DOHH2 (cell line): ENCODE results near the gene TOMM40L.

Experiments
- H3F3A ChIP-seq: fragments of 200-600 bp; sonication (generic), shearing (Covaris generic); 2 replicates; pipeline ENCODE4 v1.6.0; 2016; ENCODE audit warnings: antibody characterized with exemption, mild to moderate bottlenecking; ENCODE audit not compliant: control insufficient read depth, insufficient read depth
- H3K27ac ChIP-seq: fragments of 200-600 bp; sonication (generic); 2 replicates; pipeline ENCODE4 v1.5.1; 2014; ENCODE audit warnings: low read depth, mild to moderate bottlenecking, low read length, moderate library complexity
- H3K27me3 ChIP-seq: fragments of 200-600 bp; sonication (generic); 2 replicates; pipeline ENCODE4 v1.6.1; 2014; ENCODE audit warnings: mild to moderate bottlenecking, low read length, mixed read lengths; ENCODE audit not compliant: control insufficient read depth
- H3K36me3 ChIP-seq: fragments of 200-600 bp; sonication (generic); 2 replicates; pipeline ENCODE4 v1.6.1; 2014; ENCODE audit warnings: mild to moderate bottlenecking, low read length, moderate library complexity, mixed read lengths; ENCODE audit not compliant: control insufficient read depth
- H3K4me1 ChIP-seq: fragments of 200-600 bp; sonication (generic); 2 replicates; pipeline ENCODE4 v1.6.1; 2014; ENCODE audit warnings: mild to moderate bottlenecking, low read length, mixed read lengths; ENCODE audit not compliant: control insufficient read depth
- H3K4me2 ChIP-seq: fragments of 200-600 bp; sonication (generic); 2 replicates; pipeline ENCODE4 v1.6.0; 2014; ENCODE audit warnings: mild to moderate bottlenecking, low read length, moderate library complexity
- H3K4me3 ChIP-seq: fragments of 200-600 bp; sonication (generic); 2 replicates; pipeline ENCODE4 v1.5.1; 2014; ENCODE audit warnings: mild to moderate bottlenecking, low read length, mixed read lengths
- H3K79me2 ChIP-seq: fragments of 200-600 bp; sonication (generic); 2 replicates; pipeline ENCODE4 v1.6.1; 2014; ENCODE audit warnings: mild to moderate bottlenecking, low read length, mixed read lengths; ENCODE audit not compliant: control insufficient read depth
- H3K9me2 ChIP-seq: fragments of 200-600 bp; sonication (generic); replicated peaks from 2 replicates; pipeline ENCODE4 v1.6.1; 2014; ENCODE audit warnings: mild to moderate bottlenecking, low read length, mixed read lengths; ENCODE audit not compliant: control insufficient read depth
- H3K9me3 ChIP-seq: fragments of 200-600 bp; sonication (generic); 2 replicates; pipeline ENCODE4 v1.6.1; 2014; ENCODE audit warnings: antibody characterized with exemption, low read length, mixed read lengths; ENCODE audit not compliant: control insufficient read depth, insufficient read depth
- H4K20me1 ChIP-seq: fragments of 200-600 bp; sonication (generic); 2 replicates; pipeline ENCODE4 v1.6.0; 2014; ENCODE audit warnings: low read depth, mild to moderate bottlenecking, antibody characterized with exemption, low read length, moderate library complexity; ENCODE audit not compliant: control insufficient read depth, insufficient read depth
- EZH2phosphoT487 ChIP-seq: fragments of 200-600 bp; sonication (generic); IDR thresholded peaks from 2 replicates; pipeline ENCODE4 v1.6.1; 2017; ENCODE audit warnings: borderline replicate concordance, mild to moderate bottlenecking, antibody characterized with exemption, low read length, moderate library complexity, mixed read lengths
- TF ChIP-seq, protein P1 (sequence below): fragments of 200-600 bp; sonication (generic); IDR thresholded peaks from one replicate; pipeline ENCODE4 v1.5.1; 2014; ENCODE audit warnings: antibody characterized with exemption, mild to moderate bottlenecking, low read depth, low read length; ENCODE audit not compliant: poor library complexity, severe bottlenecking

The TOMM40L gene

GRCh38 chr1:161177936-161178244 lies 48.0 kb upstream of the TOMM40L start:
- H3K36me3 ChIP-seq: peaks cover 26% of the 10 kb centered on the region
- H3K79me2 ChIP-seq: peaks cover 16% of the 10 kb centered on the region
- peak overlapping the region; percentile 99 for H3K4me3 ChIP-seq
- H3K27ac ChIP-seq: 0 out of 2 replicates have a peak overlapping the region, but pooled peaks have one; percentile 31
- H4K20me1 ChIP-seq: no peaks in the 10 kb centered on the region
- 0 out of 2 replicates have a peak, but pooled peaks cover 2% of the 10 kb centered on the region for H3F3A ChIP-seq
- peaks cover 30% of the 10 kb centered on the region for H3K4me1 ChIP-seq
- peak overlapping the region; percentile 94 for H3K4me2 ChIP-seq
- H3K27me3 ChIP-seq: no peaks in the 10 kb centered on the region
- H3K9me3 ChIP-seq: no peaks in the 10 kb centered on the region
- no peak for TF ChIP-seq EZH2phosphoT487
- TF ChIP-seq, protein P1, sequence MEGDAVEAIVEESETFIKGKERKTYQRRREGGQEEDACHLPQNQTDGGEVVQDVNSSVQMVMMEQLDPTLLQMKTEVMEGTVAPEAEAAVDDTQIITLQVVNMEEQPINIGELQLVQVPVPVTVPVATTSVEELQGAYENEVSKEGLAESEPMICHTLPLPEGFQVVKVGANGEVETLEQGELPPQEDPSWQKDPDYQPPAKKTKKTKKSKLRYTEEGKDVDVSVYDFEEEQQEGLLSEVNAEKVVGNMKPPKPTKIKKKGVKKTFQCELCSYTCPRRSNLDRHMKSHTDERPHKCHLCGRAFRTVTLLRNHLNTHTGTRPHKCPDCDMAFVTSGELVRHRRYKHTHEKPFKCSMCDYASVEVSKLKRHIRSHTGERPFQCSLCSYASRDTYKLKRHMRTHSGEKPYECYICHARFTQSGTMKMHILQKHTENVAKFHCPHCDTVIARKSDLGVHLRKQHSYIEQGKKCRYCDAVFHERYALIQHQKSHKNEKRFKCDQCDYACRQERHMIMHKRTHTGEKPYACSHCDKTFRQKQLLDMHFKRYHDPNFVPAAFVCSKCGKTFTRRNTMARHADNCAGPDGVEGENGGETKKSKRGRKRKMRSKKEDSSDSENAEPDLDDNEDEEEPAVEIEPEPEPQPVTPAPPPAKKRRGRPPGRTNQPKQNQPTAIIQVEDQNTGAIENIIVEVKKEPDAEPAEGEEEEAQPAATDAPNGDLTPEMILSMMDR: no peak
- no peaks in the 10 kb centered on the region for H3K9me2 ChIP-seq

DNA sequence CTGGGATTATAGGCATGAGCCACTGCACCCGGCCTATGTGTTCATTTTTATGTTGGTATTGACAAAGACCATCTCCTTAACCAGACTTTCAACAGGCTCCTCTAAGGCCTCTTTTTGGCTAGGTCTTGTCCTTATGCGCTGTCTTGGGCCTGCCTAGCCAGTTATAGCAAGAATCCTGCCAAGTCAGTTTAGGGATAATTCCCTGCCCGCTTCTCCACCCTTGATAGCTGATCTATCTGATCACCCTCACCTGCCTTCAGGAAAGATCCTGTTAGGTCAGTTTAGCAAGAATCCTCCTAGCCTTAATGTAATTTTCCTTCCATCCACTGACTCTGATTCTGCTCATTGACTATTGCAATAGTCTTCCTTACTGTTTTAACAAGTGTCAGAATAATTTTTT lies 46.2 kb upstream of the TOMM40L start:
- Histone ChIP-seq H4K20me1 (no peaks in the 10 kb centered on the region), H3K27me3 (no peaks in the 10 kb centered on the region), H3K4me1 (peaks cover 44% of the 10 kb centered on the region), H3K9me2 (no peaks in the 10 kb centered on the region), H3K4me2 (no peak overlapping the region), H3K36me3 (peaks cover 12% of the 10 kb centered on the region), H3F3A (peaks cover 2% of the 10 kb centered on the region; the same call in 1 of the 2 replicates), H3K27ac (no peak overlapping the region), H3K4me3 (no peak overlapping the region), H3K79me2 (peaks cover 16% of the 10 kb centered on the region), H3K9me3 (no peaks in the 10 kb centered on the region)
- no peak for TF ChIP-seq EZH2phosphoT487
- TF ChIP-seq, protein P1: no peak

- H3F3A ChIP-seq: peaks cover 4% of the 10 kb centered on the region; the same call in 1 of the 2 replicates
- H3K36me3 ChIP-seq: peaks cover 3% of the 10 kb centered on the region
- H3K4me1 ChIP-seq: peaks cover 51% of the 10 kb centered on the region
- no peaks in the 10 kb centered on the region for H4K20me1 ChIP-seq
- no peak for TF ChIP-seq EZH2phosphoT487
- TF ChIP-seq, protein P1: peak; percentile 49
- H3K9me2 ChIP-seq: no peaks in the 10 kb centered on the region
- no peak overlapping the region for H3K27ac ChIP-seq
- H3K79me2 ChIP-seq: peaks cover 16% of the 10 kb centered on the region
- H3K9me3 ChIP-seq: no peaks in the 10 kb centered on the region
- H3K4me2 ChIP-seq: no peak overlapping the region
- no peaks in the 10 kb centered on the region for H3K27me3 ChIP-seq
- H3K4me3 ChIP-seq: no peak overlapping the region
Observed at GRCh38 chr1:161180639-161181038, 45.2 kb upstream of the TOMM40L start.

GRCh38 chr1:161182214-161182613 lies 43.6 kb upstream of the TOMM40L start:
- H3K27me3 ChIP-seq: no peaks in the 10 kb centered on the region
- TF ChIP-seq, protein P1: no peak
- no peak for TF ChIP-seq EZH2phosphoT487
- no peak overlapping the region for H3K4me2 ChIP-seq
- H3K27ac ChIP-seq: no peak overlapping the region
- peaks cover 16% of the 10 kb centered on the region for H3F3A ChIP-seq
- peaks cover under 1% of the 10 kb centered on the region; the same call in 1 of the 2 replicates for H3K79me2 ChIP-seq
- H3K9me3 ChIP-seq: no peaks in the 10 kb centered on the region
- H3K9me2 ChIP-seq: no peaks in the 10 kb centered on the region
- peaks cover 56% of the 10 kb centered on the region for H3K4me1 ChIP-seq
- H3K36me3 ChIP-seq: no peaks in the 10 kb centered on the region
- H3K4me3 ChIP-seq: no peak overlapping the region
- no peaks in the 10 kb centered on the region for H4K20me1 ChIP-seq
